H9 (cell line): Measurements from ENCODE around the gene NEK4. TPM values are rescaled to one million over a fixed set of nuclear protein-coding genes. Genes with fewer than 3 reads are reported as not detected.

Experiments used
- DNase-seq: peaks from one replicate; pipeline ENCODE4 v3.0.0-alpha.2; 2017
- H2AFZ ChIP-seq: one replicate; pipeline ENCODE4 v1.6.1; 2013; ENCODE audit warnings: mild to moderate bottlenecking, low read length, control low read depth, moderate library complexity
- H2AK5ac ChIP-seq: 2 replicates; pipeline ENCODE4 v1.6.1; 2013; ENCODE audit warnings: low read length, control low read depth, mixed read lengths; ENCODE audit not compliant: insufficient read length
- H2BK120ac ChIP-seq: one replicate; pipeline ENCODE4 v1.6.1; 2013; ENCODE audit warnings: low read depth, mild to moderate bottlenecking, low read length, control low read depth, inconsistent platforms; ENCODE audit not compliant: poor library complexity, severe bottlenecking
- H2BK12ac ChIP-seq: 2 replicates; pipeline ENCODE4 v1.6.1; 2013; ENCODE audit warnings: low read length, control low read depth, mixed read lengths, low read depth; ENCODE audit not compliant: insufficient read length
- H2BK15ac ChIP-seq: 2 replicates; pipeline ENCODE4 v1.6.1; 2013; ENCODE audit warnings: low read depth, low read length, control low read depth
- H2BK20ac ChIP-seq: one replicate; pipeline ENCODE4 v1.6.1; 2013; ENCODE audit warnings: low read depth, mild to moderate bottlenecking, low read length, control low read depth, inconsistent platforms; ENCODE audit not compliant: poor library complexity, severe bottlenecking
- H2BK5ac ChIP-seq: 2 replicates; pipeline ENCODE4 v1.6.1; 2013; ENCODE audit warnings: low read length, control low read depth, mixed read lengths; ENCODE audit not compliant: insufficient read length
- H3K14ac ChIP-seq: 2 replicates; pipeline ENCODE4 v1.6.1; 2013; ENCODE audit warnings: low read length, control low read depth; ENCODE audit not compliant: insufficient read depth
- H3K18ac ChIP-seq: 2 replicates; pipeline ENCODE4 v1.6.1; 2013; ENCODE audit warnings: low read depth, mild to moderate bottlenecking, mixed read lengths, low read length, control low read depth; ENCODE audit not compliant: insufficient read length
- H3K23ac ChIP-seq: 2 replicates; pipeline ENCODE4 v1.6.1; 2013; ENCODE audit warnings: low read length, control low read depth, mixed read lengths, low read depth; ENCODE audit not compliant: insufficient read length
- H3K23me2 ChIP-seq: 2 replicates; pipeline ENCODE4 v1.6.1; 2013; ENCODE audit warnings: low read depth, mild to moderate bottlenecking, mixed read lengths, low read length, control low read depth; ENCODE audit not compliant: insufficient read length, poor library complexity, severe bottlenecking
- H3K27ac ChIP-seq: 2 replicates; pipeline ENCODE4 v1.5.1; 2013; ENCODE audit warnings: low read length, control low read depth, mixed read lengths, low read depth; ENCODE audit not compliant: insufficient read length
- H3K27me3 ChIP-seq: 2 replicates; pipeline ENCODE4 v1.6.1; 2013; ENCODE audit warnings: low read length, control low read depth, inconsistent platforms; ENCODE audit not compliant: insufficient read depth
- H3K4ac ChIP-seq: 2 replicates; pipeline ENCODE4 v1.6.1; 2013; ENCODE audit warnings: low read depth, mild to moderate bottlenecking, control low read depth, inconsistent platforms, low read length, moderate library complexity
- H3K4me1 ChIP-seq: 2 replicates; pipeline ENCODE4 v1.6.1; 2013; ENCODE audit warnings: low read length, control low read depth, inconsistent platforms; ENCODE audit not compliant: insufficient read depth
- H3K4me2 ChIP-seq: 2 replicates; pipeline ENCODE4 v1.6.1; 2013; ENCODE audit warnings: low read length, control low read depth, mixed read lengths; ENCODE audit not compliant: insufficient read length, insufficient read depth
- H3K56ac ChIP-seq: 2 replicates; pipeline ENCODE4 v1.6.1; 2013; ENCODE audit warnings: low read depth, mild to moderate bottlenecking, mixed read lengths, low read length, control low read depth; ENCODE audit not compliant: insufficient read length
- H3K79me1 ChIP-seq: 2 replicates; pipeline ENCODE4 v1.6.1; 2013; ENCODE audit warnings: low read depth, mild to moderate bottlenecking, moderate library complexity, low read length, control low read depth, inconsistent platforms; ENCODE audit not compliant: insufficient read depth, poor library complexity, severe bottlenecking
- H3K79me2 ChIP-seq: 2 replicates; pipeline ENCODE4 v1.6.1; 2013; ENCODE audit warnings: low read length, control low read depth, inconsistent platforms; ENCODE audit not compliant: insufficient read depth
- H3K9ac ChIP-seq: 2 replicates; pipeline ENCODE4 v1.6.1; 2013; ENCODE audit warnings: low read length, control low read depth, mixed read lengths; ENCODE audit not compliant: insufficient read length; ENCODE audit errors: extremely low read depth
- H3K9me3 ChIP-seq: one replicate; pipeline ENCODE4 v1.6.1; 2013; ENCODE audit warnings: low read depth, low read length, inconsistent platforms; ENCODE audit not compliant: control insufficient read depth
- H3T11ph ChIP-seq: one replicate; pipeline ENCODE4 v1.6.1; 2013; ENCODE audit warnings: mild to moderate bottlenecking, low read length, control low read depth, inconsistent platforms
- H4K20me1 ChIP-seq: one replicate; pipeline ENCODE4 v1.6.1; 2013; ENCODE audit not compliant: control insufficient read depth, insufficient read length, insufficient read depth
- H4K5ac ChIP-seq: 2 replicates; pipeline ENCODE4 v1.6.1; 2013; ENCODE audit warnings: low read depth, mild to moderate bottlenecking, mixed read lengths, low read length, control low read depth; ENCODE audit not compliant: insufficient read length
- H4K8ac ChIP-seq: replicated peaks from 2 replicates; pipeline ENCODE4 v1.6.1; 2013; ENCODE audit warnings: low read length, control low read depth, mixed read lengths, low read depth; ENCODE audit not compliant: insufficient read length
- H4K91ac ChIP-seq: 2 replicates; pipeline ENCODE4 v1.6.1; 2013; ENCODE audit warnings: low read depth, mild to moderate bottlenecking, moderate library complexity, mixed read lengths, low read length, control low read depth; ENCODE audit not compliant: insufficient read length
- H3K27ac Mint-ChIP-seq, 3 experiments: 2 replicates in 2 of 3; 3 replicates in 1 of 3; pipeline ENCODE4 v1.8.0; 2020 to 2021; ENCODE audit warnings: mixed read lengths in 3 of 3, mild to moderate bottlenecking in 1 of 3, moderate library complexity in 1 of 3
- H3K27me3 Mint-ChIP-seq: 2 replicates; pipeline ENCODE4 v1.8.0; 2021; ENCODE audit warnings: low read depth, mild to moderate bottlenecking, moderate library complexity, mixed read lengths
- H3K36me3 Mint-ChIP-seq, 3 experiments: 2 replicates in 2 of 3; 3 replicates in 1 of 3; pipeline ENCODE4 v1.8.0; 2020 to 2021; ENCODE audit warnings: low read depth in 3 of 3, mixed read lengths in 3 of 3; ENCODE audit not compliant: insufficient read depth in 1 of 3
- H3K4me1 Mint-ChIP-seq, 2 experiments: 2 replicates each; pipeline ENCODE4 v1.8.0; 2020; ENCODE audit warnings: mixed read lengths in 2 of 2
- H3K4me3 Mint-ChIP-seq, 2 experiments: 2 replicates in 1 of 2; 3 replicates in 1 of 2; pipeline ENCODE4 v1.8.0; 2020 to 2021; ENCODE audit warnings: mild to moderate bottlenecking in 2 of 2, mixed read lengths in 2 of 2, moderate library complexity in 1 of 2
- H3K9me3 Mint-ChIP-seq, 2 experiments: 2 replicates in 1 of 2; 3 replicates in 1 of 2; pipeline ENCODE4 v1.8.0; 2020; ENCODE audit warnings: mild to moderate bottlenecking in 2 of 2, mixed read lengths in 2 of 2, moderate library complexity in 1 of 2
- WGBS: extraction: QIAGEN DNeasy Blood & Tissue Kit; methylation state at CpG from one replicate; pipeline ENCODE4 v1.1.7; 2013; ENCODE audit warnings: missing lambda C conversion rate, low lambda C conversion rate, mixed read lengths; ENCODE audit not compliant: insufficient read length; ENCODE audit errors: extremely low coverage; 5-methylcytosine and 5-hydroxymethylcytosine counted together
- total RNA-seq: library from RNA; stranded (reverse); gene quantifications from 2 replicates; pipeline ENCODE4 v1.2.1, GENCODE V29; 2021
- TF ChIP-seq, protein P1 (sequence below): fragments of 200-600 bp; sonication (generic); conservative IDR thresholded peaks from 3 replicates; pipeline ENCODE4 v1.8.0; 2021; ENCODE audit warnings: antibody characterized with exemption, mild to moderate bottlenecking

NEK4 gene
- total RNA-seq, 1 experiment from 2014 or later: 36.0 TPM

DNA sequence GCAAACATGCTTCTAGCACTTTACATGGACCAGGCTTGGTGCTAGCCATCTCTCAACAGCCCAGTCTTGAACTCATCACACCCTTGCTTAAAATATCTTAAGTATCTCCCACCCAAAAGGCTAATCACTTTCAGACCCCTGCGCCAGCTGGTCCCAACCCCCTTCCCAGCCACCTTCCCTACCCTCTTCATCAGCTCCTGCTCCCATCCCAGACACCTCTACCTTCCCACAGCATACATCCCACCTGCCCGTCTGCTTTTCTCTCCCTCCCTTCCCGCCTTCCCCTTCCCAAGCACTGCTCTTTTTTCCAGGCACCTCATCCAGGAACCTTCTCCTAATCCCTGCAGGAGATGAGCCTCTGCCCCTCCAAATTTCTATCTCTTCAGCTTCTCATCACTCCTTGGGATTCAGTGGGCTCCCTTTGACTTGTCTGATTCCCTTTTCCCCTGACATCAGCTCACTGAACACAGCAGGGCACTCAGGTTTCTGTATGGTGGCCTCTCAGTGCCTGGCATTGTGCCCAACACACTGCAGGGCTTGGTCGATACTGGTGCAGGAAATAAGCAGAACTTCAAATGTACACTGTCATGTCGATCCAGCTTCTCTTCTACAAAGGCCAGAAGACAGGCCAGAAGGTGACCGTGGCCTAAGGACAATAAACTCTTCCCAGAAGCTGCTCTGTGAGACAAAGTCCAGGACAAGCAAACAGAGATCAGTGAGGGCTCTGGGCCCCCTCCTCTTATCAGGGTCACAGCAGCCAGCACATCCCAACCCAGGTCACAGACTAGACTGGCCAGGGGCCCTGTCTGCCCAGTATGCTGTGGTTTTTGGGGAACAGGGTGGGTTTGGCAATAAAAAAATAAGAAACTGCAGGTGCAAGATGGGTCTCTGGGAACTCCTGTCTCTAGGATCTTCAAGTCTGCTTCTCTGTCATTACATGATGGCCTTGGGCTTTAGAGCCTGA lies 4.4 kb upstream of the NEK4 start:
- Histone ChIP-seq H3K23ac (no peak overlapping the region), H3K27me3 (no peaks in the 10 kb centered on the region), H2AK5ac (no peak overlapping the region), H2AFZ (no peak overlapping the region), H4K8ac (no peak overlapping the region), H3K9me3 (no peaks in the 10 kb centered on the region), H3K79me1 (no peaks in the 10 kb centered on the region), H4K5ac (no peak overlapping the region), H4K91ac (no peak overlapping the region), H3K4me1 (no peaks in the 10 kb centered on the region), H3K4ac (no peak overlapping the region), H3T11ph (no peak overlapping the region), H3K56ac (no peak overlapping the region), H3K18ac (no peak overlapping the region), H3K23me2 (peaks cover under 1% of the 10 kb centered on the region), H4K20me1 (no peaks in the 10 kb centered on the region), H2BK12ac (no peak overlapping the region), H2BK5ac (no peak overlapping the region), H3K9ac (no peak overlapping the region), H3K4me2 (no peak overlapping the region), H2BK120ac (no peak overlapping the region), H3K27ac (no peak overlapping the region), H3K79me2 (no peaks in the 10 kb centered on the region), H3K14ac (no peak overlapping the region), H2BK15ac (no peak overlapping the region), H2BK20ac (no peak overlapping the region)
- Mint-ChIP-seq H3K4me1 (peaks cover 0 to 6% of the 10 kb centered on the region in 2 experiments; a peak in 2 of 4 replicates), H3K27me3 (peaks cover 11% of the 10 kb centered on the region), H3K27ac (no peak overlapping the region), H3K4me3 (no peak overlapping the region), H3K36me3 (no peaks in the 10 kb centered on the region), H3K9me3 (no peaks in the 10 kb centered on the region)
- no peak for DNase-seq
- WGBS: no CpG with 5 or more reads among the region's 6 CpGs
- TF ChIP-seq, protein P1, sequence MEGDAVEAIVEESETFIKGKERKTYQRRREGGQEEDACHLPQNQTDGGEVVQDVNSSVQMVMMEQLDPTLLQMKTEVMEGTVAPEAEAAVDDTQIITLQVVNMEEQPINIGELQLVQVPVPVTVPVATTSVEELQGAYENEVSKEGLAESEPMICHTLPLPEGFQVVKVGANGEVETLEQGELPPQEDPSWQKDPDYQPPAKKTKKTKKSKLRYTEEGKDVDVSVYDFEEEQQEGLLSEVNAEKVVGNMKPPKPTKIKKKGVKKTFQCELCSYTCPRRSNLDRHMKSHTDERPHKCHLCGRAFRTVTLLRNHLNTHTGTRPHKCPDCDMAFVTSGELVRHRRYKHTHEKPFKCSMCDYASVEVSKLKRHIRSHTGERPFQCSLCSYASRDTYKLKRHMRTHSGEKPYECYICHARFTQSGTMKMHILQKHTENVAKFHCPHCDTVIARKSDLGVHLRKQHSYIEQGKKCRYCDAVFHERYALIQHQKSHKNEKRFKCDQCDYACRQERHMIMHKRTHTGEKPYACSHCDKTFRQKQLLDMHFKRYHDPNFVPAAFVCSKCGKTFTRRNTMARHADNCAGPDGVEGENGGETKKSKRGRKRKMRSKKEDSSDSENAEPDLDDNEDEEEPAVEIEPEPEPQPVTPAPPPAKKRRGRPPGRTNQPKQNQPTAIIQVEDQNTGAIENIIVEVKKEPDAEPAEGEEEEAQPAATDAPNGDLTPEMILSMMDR: no peak
